Urinary bladder (tissue), 4 donors: ENCODE data around the gene RELL2. TPM values are rescaled to one million over a fixed set of nuclear protein-coding genes. Genes with fewer than 3 reads are reported as not detected.

Source experiments
- DNase-seq: peaks from one replicate; pipeline ENCODE4 v3.0.0-alpha.2; 2015; ENCODE audit errors: extremely low spot score
- H3K27ac ChIP-seq: one replicate; pipeline ENCODE4 v1.5.1; 2013; ENCODE audit warnings: low read depth, mild to moderate bottlenecking, moderate library complexity
- H3K36me3 ChIP-seq: one replicate; pipeline ENCODE4 v1.6.1; 2013; ENCODE audit warnings: mild to moderate bottlenecking, moderate library complexity; ENCODE audit not compliant: insufficient read depth
- H3K4me1 ChIP-seq: one replicate; pipeline ENCODE4 v1.6.1; 2013; ENCODE audit warnings: mild to moderate bottlenecking, moderate library complexity; ENCODE audit not compliant: insufficient read depth
- H3K4me3 ChIP-seq: one replicate; pipeline ENCODE4 v1.5.1; 2013; ENCODE audit warnings: low read depth, low read length
- WGBS: extraction: QIAGEN DNeasy Blood & Tissue Kit; methylation state at CpG from one replicate; pipeline ENCODE4 v1.1.7; 2013; 5-methylcytosine and 5-hydroxymethylcytosine counted together
- polyA plus RNA-seq: library from polyadenylated mRNA; stranded (reverse); fragments of 200-250 nt; gene quantifications from one replicate; pipeline ENCODE4 v1.2.3, GENCODE V29; 2013
- small RNA-seq: library from RNA; depleted of rRNA; stranded (forward); fragments of <200 nt; gene quantifications from one replicate; pipeline ENCODE3, GENCODE V24; 2014
- total RNA-seq: library from RNA; depleted of rRNA; stranded (reverse); fragments of >200 nt; gene quantifications from one replicate; pipeline ENCODE4 v1.2.3, GENCODE V29; 2014
- donor health status: healthy with polysubstance abuse.
- donor health status: healthy.

RELL2 gene
- total and polyA plus RNA-seq, 2 donors = 0.53 to 3.0 TPM

DNA sequence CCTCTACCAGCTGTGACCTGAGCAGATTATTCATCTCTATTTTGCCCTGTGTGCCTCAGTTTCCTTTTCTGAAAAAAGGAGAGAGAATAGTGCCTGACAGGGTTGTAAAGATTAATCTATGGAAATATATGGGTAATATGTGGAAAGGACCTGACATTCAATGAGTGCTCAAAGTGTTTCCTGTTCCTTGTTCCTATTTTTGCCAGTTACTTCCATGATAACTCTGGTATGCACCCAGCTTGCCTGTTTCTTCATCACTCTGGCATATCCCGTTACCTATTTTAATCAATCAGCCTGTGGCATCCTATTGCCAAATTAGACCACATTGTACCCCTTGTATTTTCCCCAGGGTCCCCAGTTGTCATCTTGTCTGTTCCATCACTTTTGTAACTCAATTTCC lies 48.8 kb downstream of the RELL2 start:
- no peak for DNase-seq
- WGBS = 83% methylated on average over 1 of the region's 1 CpG
- no peak overlapping the region for H3K27ac ChIP-seq

DNA sequence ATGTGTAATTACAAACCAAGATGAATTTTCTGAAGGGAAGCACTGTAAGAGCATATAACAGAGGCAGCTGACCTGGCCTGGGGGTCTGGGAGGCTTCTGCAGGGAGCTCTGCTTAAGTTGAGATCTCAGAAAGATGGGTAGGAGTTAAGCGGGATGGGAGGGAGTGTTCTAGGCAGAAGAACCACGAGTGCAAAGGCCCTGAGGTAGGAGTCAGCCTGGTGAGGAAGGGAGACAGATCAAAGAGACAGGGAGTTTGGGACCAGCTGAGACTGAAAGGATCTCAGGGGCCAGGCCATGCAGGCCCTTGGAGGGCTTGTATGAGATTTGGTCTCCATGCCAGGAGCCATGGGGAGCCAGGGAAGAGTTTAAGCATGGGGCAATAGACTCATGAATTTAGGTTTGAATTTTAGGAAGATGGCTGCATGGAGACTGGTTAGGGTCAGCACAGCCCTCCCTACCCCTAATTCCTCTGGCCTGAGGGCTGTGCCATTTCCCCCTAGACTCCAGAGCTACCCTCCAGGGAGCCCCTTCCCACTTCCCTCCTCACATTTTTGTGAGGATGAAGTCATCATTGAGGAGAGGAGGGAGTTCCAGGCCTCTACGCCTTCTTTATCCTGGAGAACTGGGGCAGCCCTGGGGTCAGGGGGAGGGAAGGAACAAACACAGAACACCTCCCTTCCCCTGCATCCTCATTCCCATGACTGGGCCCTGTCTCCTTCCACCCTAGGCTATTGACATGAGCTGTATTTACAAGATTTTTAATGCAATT lies 50.0 kb downstream of the RELL2 start:
- Histone ChIP-seq H3K36me3 (no peaks in the 10 kb centered on the region), H3K4me3 (no peak overlapping the region), H3K27ac (no peak overlapping the region), H3K4me1 (no peaks in the 10 kb centered on the region)
- DNase-seq = no peak
- WGBS = 80% methylated on average over 3 of the region's 3 CpGs

More for the DNA sequence above, 48.8 kb downstream of the RELL2 start:
- H3K4me1 ChIP-seq = no peaks in the 10 kb centered on the region
- H3K36me3 ChIP-seq = no peaks in the 10 kb centered on the region
- no peak overlapping the region for H3K4me3 ChIP-seq

Small RNA genes within 50 kb of the gene (small RNA-seq; reads per million reads assigned to genes)
- gene RPS27AP10 = not detected

Other genes with a start within 250 kb of the RELL2 start
- gene PCDHGB4, start 249.3 kb upstream of the RELL2 start, total RNA-seq = 11.7 TPM
- gene PCDHGB4, start 249.3 kb upstream of the RELL2 start, polyA plus RNA-seq = 2.4 TPM
- gene PCDHGA8, start 244.4 kb upstream of the RELL2 start, total RNA-seq = 9.1 TPM
- gene PCDHGA8, start 244.4 kb upstream of the RELL2 start, polyA plus RNA-seq = 0.25 TPM
- gene PCDHGB5, start 239.1 kb upstream of the RELL2 start, total RNA-seq = 13.5 TPM
- 4.7 TPM for gene PCDHGB5, start 239.1 kb upstream of the RELL2 start, polyA plus RNA-seq
- gene PCDHGA9, start 234.2 kb upstream of the RELL2 start, total RNA-seq = 12.5 TPM
- 3.1 TPM for gene PCDHGA9, start 234.2 kb upstream of the RELL2 start, polyA plus RNA-seq
- 12.0 TPM for gene PCDHGB6, start 229.0 kb upstream of the RELL2 start, total RNA-seq
- gene PCDHGB6, start 229.0 kb upstream of the RELL2 start, polyA plus RNA-seq = 5.0 TPM
- gene PCDHGA10, start 224.0 kb upstream of the RELL2 start, total RNA-seq = 12.3 TPM
- 1.6 TPM for gene PCDHGA10, start 224.0 kb upstream of the RELL2 start, polyA plus RNA-seq
- 10.4 TPM for gene PCDHGB7, start 219.3 kb upstream of the RELL2 start, total RNA-seq
- 11.7 TPM for gene PCDHGB7, start 219.3 kb upstream of the RELL2 start, polyA plus RNA-seq
- 12.5 TPM for gene PCDHGA11, start 215.9 kb upstream of the RELL2 start, total RNA-seq
- 1.9 TPM for gene PCDHGA11, start 215.9 kb upstream of the RELL2 start, polyA plus RNA-seq
- 7.8 TPM for gene PCDHGA12, start 206.5 kb upstream of the RELL2 start, total RNA-seq
- 2.9 TPM for gene PCDHGA12, start 206.5 kb upstream of the RELL2 start, polyA plus RNA-seq
- gene PCDHGC3, start 161.0 kb upstream of the RELL2 start, total RNA-seq = 62.8 TPM
- gene PCDHGC3, start 161.0 kb upstream of the RELL2 start, polyA plus RNA-seq = 101 TPM
- 6.8 TPM for gene PCDHGC4, start 152.0 kb upstream of the RELL2 start, total RNA-seq
- gene PCDHGC4, start 152.0 kb upstream of the RELL2 start, polyA plus RNA-seq = 0.23 TPM
- gene PCDHGC5, start 147.9 kb upstream of the RELL2 start, total RNA-seq = 3.7 TPM
- gene PCDHGC5, start 147.9 kb upstream of the RELL2 start, polyA plus RNA-seq = 0.29 TPM
- 18.1 TPM for gene DIAPH1, start 18.0 kb upstream of the RELL2 start, total RNA-seq
- gene DIAPH1, start 18.0 kb upstream of the RELL2 start, polyA plus RNA-seq = 30.3 TPM
- 36.3 TPM for gene HDAC3, start 148 bp upstream of the RELL2 start, total RNA-seq
- gene HDAC3, start 148 bp upstream of the RELL2 start, polyA plus RNA-seq = 45.3 TPM
- gene FCHSD1, start 14.4 kb downstream of the RELL2 start, total RNA-seq = 14.4 TPM
- gene FCHSD1, start 14.4 kb downstream of the RELL2 start, polyA plus RNA-seq = 15.6 TPM
- 9.8 TPM for gene ARAP3, start 45.2 kb downstream of the RELL2 start, total RNA-seq
- gene ARAP3, start 45.2 kb downstream of the RELL2 start, polyA plus RNA-seq = 11.7 TPM
- 21.1 TPM for gene PCDH1, start 241.4 kb downstream of the RELL2 start, total RNA-seq
- 22.5 TPM for gene PCDH1, start 241.4 kb downstream of the RELL2 start, polyA plus RNA-seq